ENCODE data around the gene CYP4F3.

- TF ChIP-seq CTCF (IDR thresholded peaks at IDR 0.05; ENCODE audit: poor library complexity) (no peak), EZH2 (IDR thresholded peaks at IDR 0.05; ENCODE audit: borderline replicate concordance) (no peak)
Observed at GRCh38 chr19:15640904-15641597, 354 bp downstream of the CYP4F3 start.
